PC-9 (cell line): Measurements from ENCODE around the gene TRAF3. TPM values are rescaled to one million over a fixed set of nuclear protein-coding genes. Genes with fewer than 3 reads are reported as not detected.
"Not testable (repeated sequence)": the region's sequence is repeated elsewhere in the genome, so short reads cannot be mapped to it uniquely, and the experiment has no call there.

Source experiments
- BruUV-seq: library from RNA; stranded (reverse); fragments of 400-500 nt; replicated peaks from 2 replicates; lab custom pipeline; 2021; lab: Mats Ljungman, UMichigan
- CTCF ChIA-PET: fragments of 300-600 bp; sonication (Branson Sonifier 250); formaldehyde crosslinking; loops from one replicate; lab custom pipeline; 2022; ENCODE audit warnings: antibody characterized with exemption; lab: Charles Lee
- POLR2A ChIA-PET: fragments of 300-600 bp; sonication (Branson Sonifier 250); formaldehyde crosslinking; loops from one replicate; lab custom pipeline; 2022; ENCODE audit warnings: antibody characterized with exemption; ENCODE audit not compliant: unreplicated experiment; lab: Charles Lee
- DNase-seq, 2 experiments: peaks; one replicate each; pipeline versions ENCODE4 v3.0.0 to v3.0.0-alpha.2; 2015 to 2022; ENCODE audit warnings: mixed read lengths in 1 of 2
- H2AFZ ChIP-seq: fragments of 200-600 bp; sonication (generic); 2 replicates; pipeline ENCODE4 v1.8.1; 2017; ENCODE audit warnings: antibody characterized with exemption
- H3F3A ChIP-seq: fragments of 200-600 bp; sonication (generic); 2 replicates; pipeline ENCODE4 v1.8.1; 2017; ENCODE audit warnings: antibody characterized with exemption, mild to moderate bottlenecking, low read depth; ENCODE audit not compliant: insufficient read depth
- H3K27ac ChIP-seq: fragments of 200-600 bp; sonication (generic); 2 replicates; pipeline ENCODE4 v1.6.1; 2016; ENCODE audit warnings: mixed run types
- H3K27me3 ChIP-seq: fragments of 200-600 bp; sonication (generic); 2 replicates; pipeline ENCODE4 v1.6.1; 2016; ENCODE audit warnings: low read depth, mixed run types; ENCODE audit not compliant: insufficient read depth
- H3K36me3 ChIP-seq: fragments of 200-600 bp; sonication (generic); 2 replicates; pipeline ENCODE4 v1.6.1; 2016; ENCODE audit warnings: low read depth, mixed run types
- H3K4me1 ChIP-seq: fragments of 200-600 bp; sonication (generic); replicated peaks from 2 replicates; pipeline ENCODE4 v1.6.1; 2016; ENCODE audit warnings: mixed run types; ENCODE audit not compliant: insufficient read depth
- H3K4me2 ChIP-seq: fragments of 200-600 bp; sonication (generic); 2 replicates; pipeline ENCODE4 v1.6.1; 2017; ENCODE audit warnings: mixed run types
- H3K4me3 ChIP-seq: fragments of 200-600 bp; sonication (generic); 2 replicates; pipeline ENCODE4 v1.6.1; 2016; ENCODE audit warnings: mixed run types
- H3K79me2 ChIP-seq: fragments of 200-600 bp; sonication (generic); 2 replicates; pipeline ENCODE4 v1.6.1; 2017; ENCODE audit warnings: low read depth, mixed run types
- H3K9me2 ChIP-seq: fragments of 200-600 bp; sonication (generic); 2 replicates; pipeline ENCODE4 v1.8.1; 2017; ENCODE audit warnings: mild to moderate bottlenecking; ENCODE audit not compliant: insufficient read depth
- H3K9me3 ChIP-seq: fragments of 200-600 bp; sonication (generic); 2 replicates; pipeline ENCODE4 v1.8.1; 2016; ENCODE audit warnings: low read depth; ENCODE audit not compliant: insufficient read depth
- H4K20me1 ChIP-seq: fragments of 200-600 bp; sonication (generic); 2 replicates; pipeline ENCODE4 v1.8.1; 2017; ENCODE audit not compliant: insufficient read depth
- CTCF ChIP-seq: fragments of 200-600 bp; sonication (generic); conservative IDR thresholded peaks from 2 replicates; pipeline ENCODE4 v1.6.1; 2017; ENCODE audit warnings: mixed run types, antibody characterized with exemption, mild to moderate bottlenecking, moderate library complexity
- EZH2 ChIP-seq: fragments of 200-600 bp; sonication (generic); IDR thresholded peaks from 2 replicates; pipeline ENCODE4 v1.8.0; 2017; ENCODE audit warnings: antibody characterized with exemption, low read depth
- intact Hi-C: fragments of 100-400 bp; cut with micrococcal nuclease; formaldehyde crosslinking; loops from one replicate; pipeline ENCODE4 v1.10.0; 2022; ENCODE audit not compliant: unreplicated experiment
- total RNA-seq: library from RNA; stranded (reverse); gene quantifications from 2 replicates; pipeline ENCODE4 v1.2.3, GENCODE V29; 2021

Gene TRAF3
- total RNA-seq, 1 experiment from 2014 or later = 41.3 TPM

GRCh38 chr14:102924632-102925588 is 147.7 kb downstream of the TRAF3 start:
- no peak for TF ChIP-seq CTCF
- TF ChIP-seq EZH2 = no peak
- no peaks in the 10 kb centered on the region for H3K9me2 ChIP-seq
- POLR2A ChIA-PET = interaction anchor here (0.6 kb wide), 3 partner anchors 37 to 1194 kb away, joined by 3 to 4 read pairs (median 3); no protein-coding TSS in a partner anchor
- peaks cover 20% of the 10 kb centered on the region for H3K4me1 ChIP-seq
- no peak overlapping the region for H3K4me3 ChIP-seq
- no peak overlapping the region for H3K27ac ChIP-seq
- no peaks in the 10 kb centered on the region for H3K27me3 ChIP-seq
- H3K9me3 ChIP-seq = no peaks in the 10 kb centered on the region; the same call in 1 of the 2 replicates
- CTCF ChIA-PET = interaction anchor here (0.7 to 1.4 kb wide), 2 partner anchors 178 to 230 kb away, joined by 3 to 5 read pairs; no protein-coding TSS in a partner anchor
- no peak overlapping the region for H2AFZ ChIP-seq
- no peak for DNase-seq
- no peaks in the 10 kb centered on the region for H3K79me2 ChIP-seq
- H3F3A ChIP-seq = peaks cover 21% of the 10 kb centered on the region
- H3K36me3 ChIP-seq = no peaks in the 10 kb centered on the region
- no TSS peak for BruUV-seq
- H4K20me1 ChIP-seq = no peaks in the 10 kb centered on the region
- H3K4me2 ChIP-seq = no peak overlapping the region
- intact Hi-C loops = loop anchor here (5.0 kb wide), 3 partner anchors 147 to 1258 kb away; partner anchors contain the start of gene RCOR1

- Histone ChIP-seq H4K20me1 (no peaks in the 10 kb centered on the region), H3K4me1 (peaks cover 20% of the 10 kb centered on the region), H3K9me3 (no peaks in the 10 kb centered on the region; the same call in 1 of the 2 replicates), H3K9me2 (no peaks in the 10 kb centered on the region), H3K4me3 (no peak overlapping the region), H3K27me3 (no peaks in the 10 kb centered on the region), H3K36me3 (no peaks in the 10 kb centered on the region), H3K4me2 (no peak overlapping the region), H3F3A (peaks cover 23% of the 10 kb centered on the region), H3K79me2 (no peaks in the 10 kb centered on the region), H2AFZ (no peak overlapping the region), H3K27ac (no peak overlapping the region)
- POLR2A ChIA-PET = interaction anchor here (0.6 kb wide), 1 partner anchor 38 kb away, joined by 3 read pairs; no protein-coding TSS in a partner anchor
- CTCF ChIA-PET = interaction anchor here (1.4 kb wide), 1 partner anchor 231 kb away, joined by 5 read pairs; no protein-coding TSS in a partner anchor
- intact Hi-C loops = loop anchor here (5.0 kb wide), 3 partner anchors 147 to 1258 kb away; partner anchors contain the start of gene RCOR1
- DNase-seq = no peak
- no TSS peak for BruUV-seq
- no peak for TF ChIP-seq EZH2
- no peak for TF ChIP-seq CTCF
Observed at GRCh38 chr14:102925646-102926045, 148.4 kb downstream of the TRAF3 start.

GRCh38 chr14:102926104-102926503 is 148.9 kb downstream of the TRAF3 start:
- H3K4me1 ChIP-seq = peaks cover 20% of the 10 kb centered on the region
- DNase-seq = no peak
- H2AFZ ChIP-seq = no peak overlapping the region
- BruUV-seq = no TSS peak
- CTCF ChIA-PET = no interaction called here
- POLR2A ChIA-PET = no interaction called here
- H3K9me3 ChIP-seq = no peaks in the 10 kb centered on the region
- peaks cover 28% of the 10 kb centered on the region for H3F3A ChIP-seq
- H3K4me2 ChIP-seq = no peak overlapping the region
- no peaks in the 10 kb centered on the region for H3K79me2 ChIP-seq
- TF ChIP-seq CTCF (no peak), EZH2 (no peak)
- no peaks in the 10 kb centered on the region for H4K20me1 ChIP-seq
- no peak overlapping the region for H3K27ac ChIP-seq
- no peaks in the 10 kb centered on the region for H3K9me2 ChIP-seq
- H3K36me3 ChIP-seq = no peaks in the 10 kb centered on the region
- no peak overlapping the region for H3K4me3 ChIP-seq
- H3K27me3 ChIP-seq = no peaks in the 10 kb centered on the region
- intact Hi-C loops = loop anchor here (5.0 kb wide), 3 partner anchors 146 to 1259 kb away; partner anchors contain the start of gene RCOR1

GRCh38 chr14:102926840-102927239 is 149.6 kb downstream of the TRAF3 start:
- H2AFZ ChIP-seq, H4K20me1 ChIP-seq, H3K36me3 ChIP-seq, H3K27me3 ChIP-seq, H3K79me2 ChIP-seq, H3K9me2 ChIP-seq, BruUV-seq, H3K9me3 ChIP-seq, DNase-seq: not testable (repeated sequence)
- intact Hi-C loops = loop anchor here (1.0 to 5.0 kb wide), 4 partner anchors 145 to 1260 kb away; partner anchors contain the start of gene RCOR1
- peaks cover 35% of the 10 kb centered on the region for H3F3A ChIP-seq
- peaks cover 20% of the 10 kb centered on the region for H3K4me1 ChIP-seq
- POLR2A ChIA-PET = interaction anchor here (0.6 kb wide), 2 partner anchors 12 to 148 kb away, joined by 3 to 8 read pairs; no protein-coding TSS in a partner anchor
- H3K27ac ChIP-seq = peak overlapping the region; percentile 74
- H3K4me3 ChIP-seq = peak overlapping the region; percentile 87; the same call in 1 of the 2 replicates
- CTCF ChIA-PET = interaction anchor here (0.6 to 1.0 kb wide), 3 partner anchors 232 to 1487 kb away, joined by 3 to 17 read pairs (median 4); no protein-coding TSS in a partner anchor
- H3K4me2 ChIP-seq = peak overlapping the region; percentile 99
